SK-N-SH treated with all-trans-retinoic acid at 6 μM for 48 hours (cell line): Measurements from ENCODE around the gene MTUS2.

ENCODE experiments used
- ATAC-seq: fragments of 200-7000 bp; cut with Tn5 transposase; 3 replicates; pipeline ENCODE4 v1.9.1; 2020; ENCODE audit warnings: mild to moderate bottlenecking, moderate library complexity
- ARNTL ChIP-seq: fragments of 450-650 bp; formaldehyde crosslinking; IDR thresholded peaks from 2 replicates; pipeline ENCODE4 v1.5.0; 2020; ENCODE audit warnings: low read depth, mild to moderate bottlenecking, moderate library complexity, borderline replicate concordance
- BACH2 ChIP-seq: fragments of 250-450 bp; sonication (Bioruptor Pico); IDR thresholded peaks from 2 replicates; pipeline ENCODE4 v1.9.0; 2021; ENCODE audit warnings: mild to moderate bottlenecking, borderline replicate concordance
- ESRRG ChIP-seq: fragments of 250-450 bp; sonication (Bioruptor Pico); IDR thresholded peaks from 2 replicates; pipeline ENCODE4 v1.6.1; 2021; ENCODE audit warnings: mild to moderate bottlenecking
- GLIS3 ChIP-seq: fragments of 250-450 bp; sonication (Bioruptor Pico); IDR thresholded peaks from 2 replicates; pipeline ENCODE4 v1.5.0; 2020; ENCODE audit warnings: mild to moderate bottlenecking, moderate library complexity
- OSR1 ChIP-seq: fragments of 250-450 bp; sonication (Bioruptor Pico); IDR thresholded peaks from 2 replicates; pipeline ENCODE4 v1.8.0; 2022; ENCODE audit warnings: moderate library complexity, mild to moderate bottlenecking, inconsistent platforms
- PATZ1 ChIP-seq: fragments of 250-450 bp; sonication (Bioruptor Pico); IDR thresholded peaks from 2 replicates; pipeline ENCODE4 v1.8.0; 2020; ENCODE audit warnings: mild to moderate bottlenecking, moderate library complexity, borderline replicate concordance
- POU6F1 ChIP-seq: fragments of 250-450 bp; sonication (Bioruptor Pico); IDR thresholded peaks from 2 replicates; pipeline ENCODE4 v1.8.0; 2021; ENCODE audit warnings: low read depth, mild to moderate bottlenecking, moderate library complexity, borderline replicate concordance
- PPARA ChIP-seq: fragments of 250-450 bp; sonication (Bioruptor Pico); IDR thresholded peaks from 2 replicates; pipeline ENCODE4 v1.5.0; 2020; ENCODE audit warnings: mild to moderate bottlenecking, borderline replicate concordance
- RARB ChIP-seq: fragments of 250-450 bp; sonication (Bioruptor Pico); IDR thresholded peaks from 2 replicates; pipeline ENCODE4 v1.8.0; 2021; ENCODE audit warnings: mild to moderate bottlenecking, moderate library complexity
- SNAI2 ChIP-seq: fragments of 250-450 bp; sonication (Bioruptor Pico); IDR thresholded peaks from 2 replicates; pipeline ENCODE4 v1.5.0; 2020; ENCODE audit warnings: mild to moderate bottlenecking, moderate library complexity
- TCF4 ChIP-seq: fragments of 250-450 bp; sonication (Bioruptor Pico); IDR thresholded peaks from 2 replicates; pipeline ENCODE4 v1.8.0; 2021; ENCODE audit warnings: mild to moderate bottlenecking, moderate library complexity, borderline replicate concordance
- TOX ChIP-seq: fragments of 250-450 bp; sonication (Bioruptor Pico); IDR thresholded peaks from 2 replicates; pipeline ENCODE4 v1.8.0; 2021; ENCODE audit warnings: mild to moderate bottlenecking, moderate library complexity, borderline replicate concordance
- TSHZ2 ChIP-seq: fragments of 250-450 bp; sonication (Bioruptor Pico); IDR thresholded peaks from 2 replicates; pipeline ENCODE4 v1.5.0; 2020; ENCODE audit warnings: mild to moderate bottlenecking, moderate library complexity
- ZC3H10 ChIP-seq: fragments of 250-450 bp; sonication (Bioruptor Pico); IDR thresholded peaks from 2 replicates; pipeline ENCODE4 v1.5.1; 2021; ENCODE audit warnings: mild to moderate bottlenecking, moderate library complexity
- ZFP30 ChIP-seq: fragments of 450-650 bp; formaldehyde crosslinking; IDR thresholded peaks from 2 replicates; pipeline ENCODE4 v1.5.0; 2022; ENCODE audit warnings: mild to moderate bottlenecking, moderate library complexity
- ZNF565 ChIP-seq: fragments of 450-650 bp; formaldehyde crosslinking; conservative IDR thresholded peaks from 2 replicates; pipeline ENCODE4 v1.5.0; 2020; ENCODE audit warnings: low read depth, mild to moderate bottlenecking, moderate library complexity
- ZNF70 ChIP-seq: fragments of 450-650 bp; formaldehyde crosslinking; IDR thresholded peaks from 2 replicates; pipeline ENCODE4 v1.5.0; 2020; ENCODE audit warnings: mild to moderate bottlenecking, moderate library complexity
- ZNF8 ChIP-seq: fragments of 450-650 bp; formaldehyde crosslinking; IDR thresholded peaks from 2 replicates; pipeline ENCODE4 v1.5.0; 2020; ENCODE audit warnings: mild to moderate bottlenecking, moderate library complexity
- TF ChIP-seq, protein P1 (sequence below): fragments of 250-450 bp; sonication (Bioruptor Pico); IDR thresholded peaks from 2 replicates; pipeline ENCODE4 v1.5.1; 2020; ENCODE audit warnings: low read depth, mild to moderate bottlenecking, moderate library complexity
- TF ChIP-seq, protein P2 (sequence below): fragments of 250-450 bp; sonication (Bioruptor Pico); IDR thresholded peaks from 2 replicates; pipeline ENCODE4 v1.5.1; 2021; ENCODE audit warnings: mild to moderate bottlenecking, moderate library complexity

The MTUS2 gene

GRCh38 chr13:29474991-29475390, 654.9 kb downstream of the MTUS2 start (continued):
- no peak for TF ChIP-seq POU6F1 (CRISPR knock-in tag)
- TF ChIP-seq GLIS3 (CRISPR knock-in tag): no peak

- ATAC-seq: no peak
- TF ChIP-seq PATZ1 (CRISPR knock-in tag): no peak
- no peak for TF ChIP-seq ZNF70
- no peak for TF ChIP-seq SNAI2 (CRISPR knock-in tag)
- no peak for TF ChIP-seq ZC3H10 (CRISPR knock-in tag)
- TF ChIP-seq TOX (CRISPR knock-in tag): no peak
- no peak for TF ChIP-seq RARB (CRISPR knock-in tag)
- no peak for TF ChIP-seq POU6F1 (CRISPR knock-in tag)
Observed at GRCh38 chr13:29476046-29476445, 655.9 kb downstream of the MTUS2 start.

DNA sequence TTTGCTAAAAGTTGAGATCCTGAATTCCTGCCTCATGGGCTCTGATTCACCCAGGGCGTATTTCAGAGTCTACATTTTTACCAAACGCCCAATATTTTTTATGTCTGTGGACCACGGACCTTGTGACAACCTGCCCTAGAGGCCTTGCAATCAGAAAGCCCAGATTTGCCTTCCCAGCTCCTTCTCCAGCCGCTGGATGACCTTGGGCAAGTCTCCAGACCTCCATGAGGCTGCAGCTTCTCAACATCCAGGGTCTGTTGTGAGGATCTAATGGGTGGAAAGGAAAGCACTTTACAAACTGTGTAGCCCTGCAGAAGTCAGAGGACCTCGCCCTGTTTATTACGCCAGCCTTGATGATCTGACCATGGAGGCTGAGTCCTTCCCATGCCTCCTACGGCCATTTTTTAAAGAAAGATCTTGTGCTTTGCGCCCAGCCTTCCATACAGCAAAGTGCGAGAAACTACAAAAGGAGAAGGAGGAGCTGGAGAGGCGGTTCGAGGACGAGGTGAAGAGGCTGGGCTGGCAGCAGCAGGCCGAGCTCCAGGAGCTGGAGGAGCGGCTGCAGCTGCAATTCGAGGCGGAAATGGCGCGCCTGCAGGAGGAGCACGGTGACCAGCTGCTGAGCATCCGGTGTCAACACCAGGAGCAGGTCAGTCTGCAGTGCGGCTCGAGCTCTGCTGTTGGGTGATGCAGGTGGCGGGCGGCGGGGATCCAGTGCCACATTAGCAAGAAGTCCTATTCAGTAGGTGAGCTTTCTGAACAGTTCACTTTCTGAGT, 659.8 kb downstream of the MTUS2 start:
- no peak for ATAC-seq
- no peak for TF ChIP-seq BACH2 (CRISPR knock-in tag)
- no peak for TF ChIP-seq TCF4
- TF ChIP-seq ZNF565 (CRISPR knock-in tag): no peak
- TF ChIP-seq PPARA (CRISPR knock-in tag): no peak
- TF ChIP-seq TSHZ2 (CRISPR knock-in tag): no peak
- TF ChIP-seq RARB (CRISPR knock-in tag): no peak
- TF ChIP-seq ZNF70: no peak
- TF ChIP-seq ZNF8 (CRISPR knock-in tag): no peak
- no peak for TF ChIP-seq SNAI2 (CRISPR knock-in tag)
- no peak for TF ChIP-seq OSR1 (CRISPR knock-in tag)
- no peak for TF ChIP-seq PATZ1 (CRISPR knock-in tag)
- no peak for TF ChIP-seq ARNTL (CRISPR knock-in tag)
- no peak for TF ChIP-seq TOX (CRISPR knock-in tag)
- TF ChIP-seq, protein P1, sequence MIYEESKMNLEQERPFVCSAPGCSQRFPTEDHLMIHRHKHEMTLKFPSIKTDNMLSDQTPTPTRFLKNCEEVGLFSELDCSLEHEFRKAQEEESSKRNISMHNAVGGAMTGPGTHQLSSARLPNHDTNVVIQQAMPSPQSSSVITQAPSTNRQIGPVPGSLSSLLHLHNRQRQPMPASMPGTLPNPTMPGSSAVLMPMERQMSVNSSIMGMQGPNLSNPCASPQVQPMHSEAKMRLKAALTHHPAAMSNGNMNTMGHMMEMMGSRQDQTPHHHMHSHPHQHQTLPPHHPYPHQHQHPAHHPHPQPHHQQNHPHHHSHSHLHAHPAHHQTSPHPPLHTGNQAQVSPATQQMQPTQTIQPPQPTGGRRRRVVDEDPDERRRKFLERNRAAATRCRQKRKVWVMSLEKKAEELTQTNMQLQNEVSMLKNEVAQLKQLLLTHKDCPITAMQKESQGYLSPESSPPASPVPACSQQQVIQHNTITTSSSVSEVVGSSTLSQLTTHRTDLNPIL (CRISPR knock-in tag): no peak
- no peak for TF ChIP-seq ZFP30 (CRISPR knock-in tag)
- no peak for TF ChIP-seq ESRRG
- TF ChIP-seq, protein P2, sequence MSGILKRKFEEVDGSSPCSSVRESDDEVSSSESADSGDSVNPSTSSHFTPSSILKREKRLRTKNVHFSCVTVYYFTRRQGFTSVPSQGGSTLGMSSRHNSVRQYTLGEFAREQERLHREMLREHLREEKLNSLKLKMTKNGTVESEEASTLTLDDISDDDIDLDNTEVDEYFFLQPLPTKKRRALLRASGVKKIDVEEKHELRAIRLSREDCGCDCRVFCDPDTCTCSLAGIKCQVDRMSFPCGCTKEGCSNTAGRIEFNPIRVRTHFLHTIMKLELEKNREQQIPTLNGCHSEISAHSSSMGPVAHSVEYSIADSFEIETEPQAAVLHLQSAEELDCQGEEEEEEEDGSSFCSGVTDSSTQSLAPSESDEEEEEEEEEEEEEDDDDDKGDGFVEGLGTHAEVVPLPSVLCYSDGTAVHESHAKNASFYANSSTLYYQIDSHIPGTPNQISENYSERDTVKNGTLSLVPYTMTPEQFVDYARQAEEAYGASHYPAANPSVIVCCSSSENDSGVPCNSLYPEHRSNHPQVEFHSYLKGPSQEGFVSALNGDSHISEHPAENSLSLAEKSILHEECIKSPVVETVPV (CRISPR knock-in tag): no peak
